Metanephros (tissue), 1 donor: ENCODE results near the gene RUNX1. TPM values are rescaled to one million over a fixed set of nuclear protein-coding genes. Genes with fewer than 3 reads are reported as not detected.

ENCODE experiments used
- total RNA-seq: library from RNA; depleted of rRNA; stranded (reverse); fragments of >200 nt; gene quantifications from one replicate; pipeline ENCODE4 v1.2.3, GENCODE V29; 2014

Gene RUNX1
- 16.4 TPM for total RNA-seq

DNA sequence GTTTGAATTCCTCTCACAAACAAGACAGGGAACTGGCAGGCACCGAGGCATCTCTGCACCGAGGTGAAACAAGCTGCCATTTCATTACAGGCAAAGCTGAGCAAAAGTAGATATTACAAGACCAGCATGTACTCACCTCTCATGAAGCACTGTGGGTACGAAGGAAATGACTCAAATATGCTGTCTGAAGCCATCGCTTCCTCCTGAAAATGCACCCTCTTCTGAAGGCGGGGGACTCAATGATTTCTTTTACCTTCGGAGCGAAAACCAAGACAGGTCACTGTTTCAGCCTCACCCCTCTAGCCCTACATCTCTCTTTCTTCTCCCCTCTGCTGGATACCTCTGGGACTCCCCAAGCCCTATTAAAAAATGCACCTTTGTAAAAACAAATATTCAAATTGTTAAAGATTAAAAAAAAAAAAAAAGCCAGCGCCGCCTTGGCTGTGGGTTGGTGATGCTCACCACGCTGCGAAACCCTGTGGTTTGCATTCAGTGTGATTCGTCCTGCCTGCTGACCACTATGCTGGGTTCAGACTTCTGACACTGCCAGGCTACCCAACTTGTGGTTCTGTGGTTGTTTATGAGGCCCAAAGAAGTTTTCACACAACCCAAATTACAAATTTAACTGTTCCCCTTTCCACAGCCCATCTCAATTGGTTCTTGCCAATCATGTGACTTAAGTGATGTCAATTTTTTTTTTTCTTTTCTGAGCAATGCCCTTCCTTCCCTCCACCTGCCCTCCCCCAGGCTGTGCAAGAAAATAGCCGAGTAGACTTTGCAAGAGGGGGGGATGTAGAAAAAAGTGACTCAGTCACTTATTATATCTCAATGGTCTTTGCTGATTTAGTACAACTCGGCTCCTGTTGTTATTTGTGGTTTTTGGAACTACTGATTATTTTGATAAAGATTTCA, at the start of gene RUNX1:
RUNX1 (minus strand) TSS at position 597 of the 912 bp plus-strand sequence.

